Stimulated activated CD8-positive, alpha-beta memory T cell treated with anti-CD3 and anti-CD28 coated beads, Interleukin-15, amount 100 ng/mL, for 24 hours (primary cell): Measurements from ENCODE around the gene HMGB4.

ENCODE experiments used
- DNase-seq: peaks from one replicate; pipeline ENCODE4 v3.0.0-alpha.2; 2020; ENCODE audit warnings: low read depth

Gene HMGB4

DNA sequence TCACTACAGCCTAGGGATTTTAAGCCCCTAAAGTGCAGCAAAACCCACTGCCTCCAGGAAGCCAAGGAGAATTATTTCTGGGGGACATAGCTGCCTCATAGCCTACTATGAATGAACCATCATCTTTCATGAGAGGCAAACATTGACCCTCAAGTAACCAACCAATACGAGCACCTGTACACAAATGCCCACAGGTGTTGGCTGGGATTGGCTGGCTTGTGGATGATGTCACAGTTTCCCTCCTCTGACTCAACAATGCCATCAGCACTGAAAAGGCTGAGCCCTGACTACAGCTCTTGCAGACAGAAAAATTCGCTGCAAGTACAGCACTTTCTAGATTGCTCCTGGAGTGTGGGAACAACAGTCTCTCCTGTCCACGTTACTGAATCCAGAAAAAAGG lies at the start of gene HMGB4:
HMGB4 (plus strand) TSS at position 301 of the 400 bp plus-strand sequence. CDS start 113 bp downstream, outside the sequence.
- DNase-seq: no peak

DNA sequence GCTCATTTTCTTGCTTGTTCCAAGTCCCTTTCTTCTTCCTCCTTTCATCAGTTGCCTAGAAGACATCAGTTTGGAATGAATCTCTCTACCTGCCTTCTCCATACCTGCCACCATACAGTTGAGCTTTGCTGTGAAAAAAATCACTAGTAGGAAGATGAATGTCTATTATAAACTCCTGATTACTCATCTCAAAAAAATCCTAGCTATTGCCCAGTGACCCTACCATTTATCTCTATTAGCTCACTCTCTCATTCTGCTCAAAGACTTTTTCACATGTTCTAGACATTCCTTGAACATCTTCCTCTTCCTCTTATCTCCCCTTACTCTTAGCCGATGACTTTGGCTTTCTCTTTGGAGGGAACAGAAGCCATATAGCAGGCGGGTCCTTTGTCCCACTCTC lies 49.7 kb upstream of the HMGB4 start:
- no peak for DNase-seq

DNA sequence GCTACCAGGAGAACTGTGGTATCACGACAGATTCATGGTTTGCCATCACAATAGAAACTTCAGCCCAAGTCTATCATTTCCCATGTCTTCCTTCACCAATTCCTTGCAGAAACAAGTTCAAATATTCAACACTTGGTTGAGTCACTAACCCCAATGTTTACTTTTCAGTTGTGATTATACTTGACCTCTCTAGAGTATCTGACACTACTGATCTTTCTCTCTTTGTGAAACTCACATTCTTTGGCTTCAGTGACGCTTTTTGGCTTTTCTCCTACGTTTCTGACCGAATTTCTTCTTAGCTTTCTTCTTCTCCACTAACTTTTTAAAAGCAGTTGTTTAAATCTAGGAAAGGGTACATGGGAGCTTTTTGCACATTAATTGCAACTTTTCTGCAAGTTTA lies 48.8 kb upstream of the HMGB4 start:
- DNase-seq: no peak

DNA sequence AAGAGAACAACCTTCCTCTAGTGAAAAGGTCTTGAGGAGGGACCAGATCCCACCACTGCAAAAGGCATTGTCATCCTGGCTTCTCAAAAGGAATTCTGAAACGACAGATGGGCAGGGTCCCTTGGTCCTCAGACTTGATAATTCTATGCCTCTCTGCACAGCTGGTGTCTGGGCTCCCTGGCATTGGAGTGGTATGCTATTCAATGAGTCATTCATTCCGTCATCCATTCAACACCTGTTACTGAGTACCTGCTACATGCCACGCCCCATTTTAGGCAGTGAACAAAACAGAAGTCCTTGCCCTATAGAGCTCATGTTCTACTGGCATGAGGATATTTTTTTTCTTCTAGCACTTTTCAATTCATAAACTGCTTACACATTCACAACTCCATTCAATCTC lies 45.8 kb upstream of the HMGB4 start:
- DNase-seq: no peak

DNA sequence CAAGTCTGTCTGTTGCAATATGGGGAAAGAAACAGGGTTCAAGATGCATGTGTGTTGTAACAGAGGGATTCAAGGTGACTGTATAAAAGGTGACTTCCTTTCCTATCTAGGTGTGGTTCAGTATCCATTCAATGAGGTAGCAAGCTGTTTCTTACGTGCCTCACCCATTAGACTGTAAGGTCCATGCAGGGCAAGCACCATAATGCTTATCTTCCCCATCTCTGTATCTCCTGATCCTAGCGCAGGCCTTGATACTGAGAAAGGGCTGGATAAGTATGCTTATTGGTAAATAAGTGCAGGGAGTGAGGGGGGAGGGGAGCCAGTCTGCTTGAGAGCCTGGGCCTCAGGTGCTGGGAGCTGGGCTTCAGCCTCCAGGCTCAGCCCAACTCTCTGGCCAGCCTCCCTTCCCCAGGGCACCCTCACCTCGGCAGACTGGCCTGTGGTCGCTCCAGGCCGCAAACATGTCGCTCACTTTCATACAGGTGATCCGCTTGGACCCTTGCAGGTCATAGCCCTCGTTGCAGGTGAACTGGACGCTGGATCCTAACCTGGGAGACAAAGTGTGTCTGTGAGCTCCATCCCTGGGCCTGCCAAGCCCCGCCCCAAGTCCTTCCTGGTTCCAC lies 44.5 kb upstream of the HMGB4 start:
- no peak for DNase-seq

- no peak for DNase-seq
Measured at GRCh38 chr1:33819913-33820311, 44.0 kb upstream of the HMGB4 start.

GRCh38 chr1:33820804-33821203 lies 43.1 kb upstream of the HMGB4 start:
- no peak for DNase-seq

- no peak for DNase-seq
Measured at GRCh38 chr1:33821291-33821690, 42.6 kb upstream of the HMGB4 start.

DNA sequence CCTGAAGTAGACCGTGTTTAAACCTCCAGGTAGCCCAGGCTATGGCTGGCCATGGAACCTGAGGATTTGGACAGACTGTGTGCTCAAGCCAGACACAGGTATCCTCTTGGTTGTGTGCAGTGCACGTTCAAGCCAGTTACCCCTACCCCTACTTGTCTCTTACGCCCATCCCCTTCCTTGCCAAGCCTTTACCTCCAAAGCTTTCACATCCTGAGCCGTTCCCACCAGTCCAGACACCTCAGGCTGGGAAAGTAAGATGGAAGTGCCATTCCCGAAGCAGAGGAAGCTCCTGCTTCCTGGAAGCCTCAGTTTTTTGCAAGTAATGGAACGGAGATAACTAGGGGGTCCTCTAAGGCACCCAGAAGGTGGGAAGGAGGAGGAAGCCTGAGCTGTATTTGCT lies 41.5 kb upstream of the HMGB4 start:
- DNase-seq: no peak

GRCh38 chr1:33823401-33823800 lies 40.5 kb upstream of the HMGB4 start:
- no peak for DNase-seq

GRCh38 chr1:33823830-33824229 lies 40.0 kb upstream of the HMGB4 start:
- no peak for DNase-seq

DNA sequence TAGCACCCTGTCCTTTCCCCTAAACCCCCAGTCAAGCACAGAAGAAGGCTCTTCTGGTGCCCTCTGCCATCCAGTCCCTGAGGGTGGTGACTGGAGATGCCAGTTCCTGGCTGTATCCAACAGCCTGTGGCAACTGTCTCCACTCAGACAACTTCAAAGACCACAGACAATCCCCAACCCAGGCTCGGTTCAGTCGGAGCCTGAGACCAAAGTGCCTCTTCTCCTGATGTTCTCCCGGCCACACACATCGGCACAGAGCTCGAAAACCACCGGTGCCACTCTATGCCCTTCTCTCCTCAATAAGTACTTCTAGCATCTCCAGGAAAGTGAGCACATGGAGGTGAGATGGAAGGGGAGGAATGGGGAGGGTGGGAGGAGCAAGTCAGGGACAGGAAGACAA lies 39.6 kb upstream of the HMGB4 start:
- no peak for DNase-seq

- DNase-seq: no peak
Measured at GRCh38 chr1:33824971-33825370, 38.9 kb upstream of the HMGB4 start.

DNA sequence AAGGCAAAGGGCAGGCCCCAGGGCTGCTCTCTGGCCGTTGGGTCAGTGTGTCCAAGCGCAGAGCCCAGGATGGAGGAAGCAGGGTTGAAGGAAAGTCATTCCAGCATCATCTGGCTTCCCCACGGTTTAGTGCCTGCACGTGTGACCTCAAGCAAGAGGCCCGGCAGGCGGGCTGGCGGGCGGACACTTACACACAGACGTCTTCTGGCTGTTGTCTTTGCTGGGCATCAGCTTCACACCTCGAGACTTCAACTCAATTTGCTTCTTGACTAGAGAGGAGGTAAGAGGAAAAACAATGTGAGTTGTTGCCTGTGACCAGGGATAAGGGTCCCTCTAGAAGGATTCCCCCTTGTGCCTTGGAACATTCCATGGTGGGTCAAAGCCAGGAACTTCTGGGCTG lies 38.4 kb upstream of the HMGB4 start:
- DNase-seq: no peak

GRCh38 chr1:33826311-33826710 lies 37.6 kb upstream of the HMGB4 start:
- DNase-seq: no peak

DNA sequence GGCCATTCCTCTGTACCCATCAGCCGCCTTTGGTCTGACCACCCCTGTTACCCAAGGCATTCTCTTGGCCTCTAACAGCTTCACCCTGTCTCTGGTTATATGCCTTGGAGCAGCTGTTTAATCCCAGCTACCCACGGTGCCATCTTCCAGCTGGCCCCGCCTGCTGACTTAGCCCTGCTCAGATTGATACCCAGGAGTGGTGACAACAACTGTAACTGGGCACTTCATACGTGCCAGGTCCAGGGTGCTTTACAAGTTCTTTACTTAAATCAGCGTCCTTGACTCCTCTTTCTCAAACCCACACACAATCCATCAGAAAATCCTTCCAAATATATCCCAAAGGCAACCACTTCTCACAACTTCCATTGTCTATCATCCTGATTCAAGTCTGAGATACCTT lies 37.2 kb upstream of the HMGB4 start:
- DNase-seq: no peak

GRCh38 chr1:33828059-33828458 lies 35.8 kb upstream of the HMGB4 start:
- no peak for DNase-seq

- no peak for DNase-seq
Measured at GRCh38 chr1:33828654-33829053, 35.2 kb upstream of the HMGB4 start.

GRCh38 chr1:33836911-33837310 lies 27.0 kb upstream of the HMGB4 start:
- DNase-seq: no peak

- DNase-seq: no peak
Measured at GRCh38 chr1:33837635-33838034, 26.2 kb upstream of the HMGB4 start.

DNA sequence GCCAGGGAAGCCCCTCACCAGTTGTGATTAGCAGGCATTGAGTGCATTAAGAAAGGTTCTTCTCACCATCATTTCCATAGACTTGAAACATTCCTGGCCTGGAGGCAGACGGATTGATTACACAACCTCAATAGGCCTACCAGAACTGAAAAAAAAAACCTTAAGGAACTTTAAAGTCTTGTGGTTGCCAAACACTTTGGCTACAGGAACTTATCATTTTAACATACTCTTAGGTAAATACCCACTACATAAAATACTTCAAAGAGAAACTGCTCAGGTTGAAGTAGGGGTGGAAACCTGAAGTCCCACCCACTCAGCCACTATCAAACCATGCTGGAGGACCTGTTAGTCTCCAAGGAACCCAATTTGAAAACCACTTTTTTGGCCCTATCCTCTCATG lies 22.4 kb upstream of the HMGB4 start:
- DNase-seq: no peak

DNA sequence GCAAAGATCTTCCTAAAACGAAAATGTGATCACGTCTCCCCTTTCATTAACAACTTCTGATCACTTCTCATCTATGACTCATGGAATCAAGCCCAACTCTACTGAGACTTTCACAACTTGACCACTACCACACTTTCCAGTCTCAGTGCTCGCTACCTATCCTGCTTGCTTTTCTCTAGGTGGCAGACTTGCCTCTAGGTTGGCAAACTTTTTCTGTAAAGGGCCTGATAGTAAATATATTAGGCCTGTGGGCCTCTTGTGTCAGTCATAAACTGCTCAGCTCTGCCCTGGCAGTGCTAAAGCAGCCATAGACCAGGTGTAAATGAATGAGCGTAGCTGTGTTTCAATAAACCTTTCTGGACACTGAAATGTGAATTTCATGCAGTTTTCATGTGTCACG lies 21.5 kb upstream of the HMGB4 start:
- no peak for DNase-seq

DNA sequence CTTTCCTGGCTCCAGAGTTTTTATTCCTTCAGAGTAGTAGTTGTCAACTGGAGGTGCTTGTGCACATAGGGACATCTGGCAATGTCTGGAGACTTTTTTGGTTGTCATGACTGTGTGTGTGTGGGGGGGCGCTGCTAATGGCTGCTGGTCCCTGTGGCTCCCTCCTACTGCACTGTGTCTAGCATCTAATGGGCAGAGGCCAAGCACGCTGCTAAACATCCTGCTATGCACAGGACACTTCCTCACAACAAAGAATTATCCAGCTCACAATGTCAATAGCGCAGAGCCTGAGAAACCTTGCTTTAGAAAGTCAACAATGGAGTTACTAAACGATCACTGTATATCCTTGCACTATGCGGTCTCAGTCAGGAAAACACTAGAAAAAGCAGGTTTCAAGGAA lies 19.7 kb upstream of the HMGB4 start:
- DNase-seq: no peak

GRCh38 chr1:33846861-33847260 lies 17.0 kb upstream of the HMGB4 start:
- no peak for DNase-seq
